BLaER1 (cell line): Measurements from ENCODE around the gene PAGE2.
"Not testable (repeated sequence)": the region's sequence is repeated elsewhere in the genome, so short reads cannot be mapped to it uniquely, and the experiment has no call there.

Source experiments
- H3K27ac ChIP-seq: shearing (Covaris generic); formaldehyde crosslinking; 2 replicates; pipeline ENCODE4 v1.8.1; 2022
- H3K27me3 ChIP-seq: shearing (Covaris generic); formaldehyde crosslinking; 2 replicates; pipeline ENCODE4 v1.8.1; 2022
- H3K36me3 ChIP-seq: shearing (Covaris generic); formaldehyde crosslinking; 2 replicates; pipeline ENCODE4 v1.8.1; 2022
- H3K4me1 ChIP-seq: shearing (Covaris generic); formaldehyde crosslinking; 2 replicates; pipeline ENCODE4 v1.8.1; 2022
- H3K4me2 ChIP-seq: shearing (Covaris generic); formaldehyde crosslinking; 2 replicates; pipeline ENCODE4 v1.8.1; 2022
- H3K4me3 ChIP-seq: shearing (Covaris generic); formaldehyde crosslinking; 2 replicates; pipeline ENCODE4 v1.8.1; 2022
- H3K9ac ChIP-seq: shearing (Covaris generic); formaldehyde crosslinking; 2 replicates; pipeline ENCODE4 v1.8.1; 2022
- H3K9me3 ChIP-seq: shearing (Covaris generic); formaldehyde crosslinking; 2 replicates; pipeline ENCODE4 v1.8.1; 2022
- H4K20me1 ChIP-seq: shearing (Covaris generic); formaldehyde crosslinking; 2 replicates; pipeline ENCODE4 v1.8.1; 2022
- Cebpa-rat ChIP-seq: shearing (Covaris generic); IDR thresholded peaks from 2 replicates; pipeline ENCODE4 v1.8.1; 2022

PAGE2 gene, protein sequence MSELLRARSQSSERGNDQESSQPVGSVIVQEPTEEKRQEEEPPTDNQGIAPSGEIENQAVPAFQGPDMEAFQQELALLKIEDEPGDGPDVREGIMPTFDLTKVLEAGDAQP

DNA sequence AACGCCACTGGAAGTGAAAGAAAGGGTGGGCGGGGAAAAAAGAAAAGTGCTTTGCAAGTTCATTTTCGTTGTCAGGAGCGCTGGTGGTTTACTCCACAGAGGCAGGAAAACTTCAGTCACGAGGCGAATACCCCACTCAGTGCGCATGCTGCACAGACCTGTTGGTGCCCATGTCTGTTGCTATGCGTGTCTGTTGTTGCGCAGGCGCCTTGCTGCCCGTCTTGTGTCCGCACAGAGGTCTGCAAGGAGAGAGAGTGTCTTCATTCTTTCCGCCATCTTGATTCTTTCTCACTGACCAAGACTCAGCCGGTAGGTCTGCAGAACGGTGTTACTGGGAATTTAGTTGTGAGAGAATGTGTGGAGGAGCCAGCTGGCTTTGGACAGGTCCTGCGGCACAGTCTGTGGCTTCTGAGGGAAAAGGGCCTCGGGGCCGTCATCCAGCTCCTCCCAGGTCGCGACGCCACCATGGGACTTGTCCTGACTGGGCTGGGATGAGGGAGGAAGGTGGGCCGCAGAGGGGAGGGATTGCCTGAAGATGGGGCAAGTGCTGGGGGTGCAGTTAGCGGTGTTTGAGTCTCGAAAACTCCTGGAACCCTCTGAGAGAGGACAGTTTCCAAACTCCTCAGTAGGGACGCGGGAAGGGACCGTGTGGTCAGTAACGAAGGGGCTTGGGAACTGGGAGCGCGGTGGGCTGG lies at the start of gene PAGE2:
Gene PAGE2, plus strand, starts transcription at position 224 of the 695 bp plus-strand sequence. CDS start 1,003 bp downstream, outside the sequence.
- no peak for TF ChIP-seq Cebpa-rat
- Histone ChIP-seq H3K4me1 (no peaks in the 10 kb centered on the region), H3K27me3 (peaks cover 18% of the 10 kb centered on the region), H3K4me3 (no peak within 1 kb of the TSS), H3K9ac (no peak within 1 kb of the TSS), H3K27ac (no peak within 1 kb of the TSS), H3K9me3 (peaks cover 21% of the 10 kb centered on the region), H3K4me2 (no peak within 1 kb of the TSS), H3K36me3 (no peaks in the 10 kb centered on the region), H4K20me1 (no peaks in the 10 kb centered on the region)

DNA sequence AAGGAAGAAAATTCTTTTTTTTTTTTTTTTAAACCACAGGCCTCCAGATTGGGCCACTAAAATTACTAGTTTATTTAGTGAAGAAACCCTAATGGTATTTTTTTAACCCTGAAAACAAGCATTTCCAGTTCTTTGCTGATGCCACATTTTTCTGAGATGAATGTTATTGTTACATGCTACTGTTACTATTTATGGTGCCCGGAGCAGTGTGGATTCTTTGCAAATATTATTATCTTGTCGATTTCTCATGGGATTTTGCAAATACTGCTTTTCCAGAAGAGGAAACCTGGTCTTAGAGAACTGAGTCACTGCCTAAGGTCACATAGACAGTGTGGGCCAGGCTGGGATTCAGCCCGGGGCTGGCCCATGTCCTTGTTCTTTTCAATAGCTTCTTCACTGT lies 49.3 kb upstream of the PAGE2 start:
- Histone ChIP-seq H4K20me1 (no peaks in the 10 kb centered on the region), H3K4me2 (no peak overlapping the region), H3K4me1 (no peaks in the 10 kb centered on the region), H3K4me3 (no peak overlapping the region), H3K9ac (no peak overlapping the region), H3K9me3 (peaks cover 11% of the 10 kb centered on the region; the same call in 1 of the 2 replicates), H3K27me3 (0 out of 2 replicates have a peak, but pooled peaks cover 5% of the 10 kb centered on the region), H3K36me3 (no peaks in the 10 kb centered on the region), H3K27ac (no peak overlapping the region)
- TF ChIP-seq Cebpa-rat = no peak

DNA sequence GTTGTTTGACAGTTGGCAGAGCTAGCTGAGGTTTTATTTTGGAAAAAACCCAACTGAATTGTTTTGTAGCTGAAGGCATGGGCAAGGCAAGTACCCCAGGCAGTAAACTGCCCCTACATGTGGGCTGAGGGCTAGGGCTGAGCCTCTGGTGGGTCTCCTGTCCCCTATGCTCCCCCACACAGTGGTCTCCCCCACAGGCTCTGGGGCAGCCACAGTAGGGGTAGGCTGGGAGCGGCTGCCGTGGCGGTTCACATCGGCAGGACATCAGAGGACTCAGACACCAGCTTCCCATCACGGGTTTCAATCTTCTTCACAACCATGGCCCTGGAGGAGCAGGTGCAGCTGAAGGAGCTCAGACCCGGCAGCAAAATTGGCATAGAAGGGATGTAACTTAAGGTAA lies 47.3 kb upstream of the PAGE2 start:
- no peaks in the 10 kb centered on the region for H3K4me1 ChIP-seq
- no peak overlapping the region for H3K27ac ChIP-seq
- H3K9me3 ChIP-seq = peaks cover 6% of the 10 kb centered on the region; the same call in 1 of the 2 replicates
- no peaks in the 10 kb centered on the region for H4K20me1 ChIP-seq
- 0 out of 2 replicates have a peak, but pooled peaks cover 6% of the 10 kb centered on the region for H3K27me3 ChIP-seq
- no peak overlapping the region for H3K4me2 ChIP-seq
- no peak overlapping the region for H3K9ac ChIP-seq
- no peak for TF ChIP-seq Cebpa-rat
- no peaks in the 10 kb centered on the region for H3K36me3 ChIP-seq
- H3K4me3 ChIP-seq = no peak overlapping the region

DNA sequence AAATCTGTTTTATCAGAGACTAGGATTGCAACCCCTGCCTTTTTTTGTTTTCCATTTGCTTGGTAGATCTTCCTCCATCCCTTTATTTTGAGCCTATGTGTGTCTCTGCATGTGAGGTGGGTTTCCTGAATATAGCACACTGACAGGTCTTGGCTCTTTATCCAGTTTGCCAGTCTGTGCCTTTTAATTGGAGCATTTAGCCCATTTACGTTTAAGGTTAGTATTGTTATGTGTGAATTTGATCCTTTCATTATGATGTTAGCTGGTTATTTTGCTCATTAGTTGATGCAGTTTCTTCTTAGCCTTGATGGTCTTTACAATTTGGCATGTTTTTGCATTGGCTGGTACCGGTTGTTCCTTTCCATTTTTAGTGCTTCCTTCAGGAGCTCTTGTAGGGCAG lies 38.2 kb upstream of the PAGE2 start:
- not testable (repeated sequence) for H3K9ac ChIP-seq, H4K20me1 ChIP-seq, H3K4me3 ChIP-seq, H3K4me1 ChIP-seq, H3K27ac ChIP-seq, H3K36me3 ChIP-seq, H3K4me2 ChIP-seq, H3K27me3 ChIP-seq
- H3K9me3 ChIP-seq = peaks cover 20% of the 10 kb centered on the region

DNA sequence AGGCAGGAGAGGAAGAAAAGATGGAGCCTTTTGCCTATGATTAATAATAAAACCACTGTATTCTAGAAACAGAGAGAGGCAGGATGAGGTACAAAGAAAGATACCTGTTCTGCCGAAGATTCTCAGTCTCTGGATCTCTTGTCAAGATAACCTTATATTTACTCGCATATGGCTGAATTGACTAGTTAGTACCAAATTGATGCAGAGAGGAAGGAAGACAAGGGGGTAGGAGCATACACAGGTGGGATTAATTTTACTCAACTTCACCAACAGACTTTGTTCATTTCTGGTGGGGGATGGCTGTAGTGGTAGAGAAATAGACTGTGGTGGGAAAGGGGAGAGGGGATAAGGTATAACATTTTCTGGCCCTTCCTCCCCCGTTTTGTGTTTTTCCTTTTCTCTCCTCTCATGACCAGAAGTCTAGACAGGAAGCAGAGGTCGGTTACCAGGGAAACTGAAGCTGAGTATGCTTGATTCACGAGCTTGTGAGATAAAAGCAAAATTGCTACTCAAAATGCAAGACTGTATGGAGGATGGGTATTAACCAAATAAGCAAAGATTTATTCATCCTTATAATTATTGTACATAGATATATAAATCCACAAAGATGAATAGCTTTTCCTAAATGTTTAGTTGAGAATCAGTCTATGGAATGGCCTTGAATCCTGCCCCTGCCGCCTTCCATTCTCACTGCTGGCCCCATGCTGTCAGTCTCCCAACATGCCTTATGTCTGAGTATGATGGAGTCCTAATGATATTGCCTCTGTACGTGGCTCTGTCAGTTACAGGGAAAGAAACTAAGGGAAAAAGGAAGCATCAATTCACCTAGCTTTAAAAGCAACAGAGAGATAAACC lies 31.8 kb upstream of the PAGE2 start:
- Histone ChIP-seq H3K27ac (no peak overlapping the region), H3K4me3 (no peak overlapping the region), H3K9me3 (peaks cover 7% of the 10 kb centered on the region), H3K4me2 (0 out of 2 replicates have a peak overlapping the region, but pooled peaks have one; percentile 4), H3K27me3 (peaks cover 40% of the 10 kb centered on the region), H3K9ac (no peak overlapping the region), H4K20me1 (no peaks in the 10 kb centered on the region), H3K4me1 (peaks cover 11% of the 10 kb centered on the region), H3K36me3 (no peaks in the 10 kb centered on the region)
- TF ChIP-seq Cebpa-rat = no peak

DNA sequence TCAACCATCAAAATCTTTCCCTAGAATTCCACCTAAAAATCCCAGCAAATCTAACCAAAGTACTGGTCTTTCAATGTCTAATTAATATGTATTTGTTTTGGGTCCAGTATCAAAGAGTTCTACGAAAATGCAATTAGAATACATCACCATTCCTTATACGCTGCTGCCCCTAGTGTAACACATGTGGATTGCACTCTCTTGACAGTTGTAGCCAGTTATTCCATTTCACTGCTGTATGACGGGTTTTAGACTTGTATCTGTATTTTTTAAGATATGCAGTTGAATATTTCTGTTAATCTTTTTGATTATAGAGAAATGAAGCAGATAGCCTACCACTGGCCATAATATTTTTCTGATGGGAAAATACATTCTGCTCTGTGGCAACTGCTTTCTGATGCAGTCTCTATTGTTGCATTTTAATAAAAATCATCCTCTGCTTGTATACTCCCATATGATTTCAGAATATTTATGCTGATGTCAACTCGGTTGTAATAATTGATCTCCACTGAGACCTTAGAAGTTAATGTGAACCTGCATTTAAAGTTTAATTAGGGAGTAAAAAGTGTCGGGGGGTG lies 31.1 kb upstream of the PAGE2 start:
- Histone ChIP-seq H3K4me3 (no peak overlapping the region), H3K9me3 (peaks cover under 1% of the 10 kb centered on the region), H3K4me2 (0 out of 2 replicates have a peak overlapping the region, but pooled peaks have one; percentile 4), H3K4me1 (peaks cover 11% of the 10 kb centered on the region), H4K20me1 (no peaks in the 10 kb centered on the region), H3K9ac (no peak overlapping the region), H3K27me3 (peaks cover 48% of the 10 kb centered on the region), H3K27ac (no peak overlapping the region), H3K36me3 (no peaks in the 10 kb centered on the region)
- TF ChIP-seq Cebpa-rat = no peak

DNA sequence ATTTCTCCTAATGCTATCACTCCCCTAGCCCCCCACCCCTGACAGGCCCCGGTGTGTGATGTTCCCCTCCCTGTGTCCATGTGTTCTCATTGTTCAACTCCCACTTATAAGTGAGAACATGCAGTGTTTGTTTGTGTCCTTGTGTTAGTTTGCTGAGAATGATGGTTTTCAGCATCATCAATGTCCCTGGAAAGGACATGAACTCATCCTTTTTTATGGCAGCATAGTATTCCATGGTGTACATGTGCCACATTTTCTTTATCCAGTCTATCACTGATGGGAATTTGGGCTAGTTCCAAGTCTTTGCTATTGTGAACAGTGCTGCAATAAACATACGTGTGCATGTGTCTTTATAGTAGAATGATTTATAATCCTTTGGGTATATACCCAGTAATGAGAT lies 21.6 kb upstream of the PAGE2 start:
- H3K27ac ChIP-seq, H3K4me2 ChIP-seq, H3K9me3 ChIP-seq, H4K20me1 ChIP-seq, H3K4me1 ChIP-seq, H3K9ac ChIP-seq, H3K4me3 ChIP-seq, H3K36me3 ChIP-seq: not testable (repeated sequence)
- H3K27me3 ChIP-seq = peaks cover 35% of the 10 kb centered on the region

DNA sequence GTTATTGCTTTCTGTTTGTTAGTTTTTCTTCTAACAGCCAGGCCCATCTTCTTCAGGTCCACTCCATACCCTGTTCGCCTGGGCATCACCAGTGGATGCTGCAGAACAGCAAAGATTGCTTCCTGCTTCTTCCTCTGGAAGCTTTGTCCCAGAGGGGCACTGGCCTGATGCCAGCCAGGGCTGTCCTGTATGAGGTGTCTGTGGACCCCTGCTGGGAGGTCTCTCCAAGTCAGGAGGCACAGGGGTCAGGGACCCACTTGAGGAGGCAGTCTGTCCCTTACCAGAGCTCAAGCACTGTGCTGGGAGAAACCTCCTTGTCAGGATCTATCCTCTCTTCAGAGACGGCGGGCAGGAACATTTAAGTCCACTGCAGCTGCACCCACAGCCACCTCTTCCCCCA lies 16.5 kb upstream of the PAGE2 start:
- peaks cover 45% of the 10 kb centered on the region for H3K27me3 ChIP-seq
- no peak overlapping the region for H3K9ac ChIP-seq
- no peak overlapping the region for H3K4me3 ChIP-seq
- no peaks in the 10 kb centered on the region for H4K20me1 ChIP-seq
- H3K36me3 ChIP-seq = no peaks in the 10 kb centered on the region
- no peaks in the 10 kb centered on the region for H3K4me1 ChIP-seq
- H3K4me2 ChIP-seq = no peak overlapping the region
- no peak overlapping the region for H3K27ac ChIP-seq
- no peak for TF ChIP-seq Cebpa-rat
- H3K9me3 ChIP-seq = peaks cover 10% of the 10 kb centered on the region

DNA sequence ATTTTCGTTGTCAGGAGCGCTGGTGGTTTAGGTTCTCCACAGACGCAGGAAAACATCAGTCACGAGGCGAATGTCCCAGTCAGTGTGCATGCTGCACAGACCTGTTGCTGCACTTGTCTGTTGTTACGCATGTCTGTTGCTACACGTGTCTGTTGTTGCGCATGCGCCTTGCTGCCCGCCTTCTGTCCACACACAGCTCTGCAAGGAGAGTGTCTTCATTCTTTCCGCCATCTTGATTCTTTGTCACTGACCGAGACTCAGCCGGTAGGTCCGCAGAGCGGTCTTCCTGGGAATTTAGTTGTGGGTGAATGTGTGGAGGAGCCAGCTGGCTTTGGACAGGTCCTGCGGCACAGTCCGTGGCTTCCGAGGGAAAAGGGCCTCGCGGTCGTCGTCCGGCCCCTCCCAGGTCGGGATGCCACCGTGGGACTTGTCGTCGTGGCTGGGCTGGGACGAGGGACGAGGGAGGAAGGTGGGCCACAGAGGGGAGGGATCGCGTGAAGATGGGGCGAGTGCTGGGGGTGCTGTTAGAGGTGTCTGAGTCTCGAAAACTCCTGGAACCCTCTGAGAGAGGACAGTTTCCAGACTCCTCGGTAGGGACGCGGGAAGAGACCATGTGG lies 13.9 kb upstream of the PAGE2 start, which contains the start of gene PAGE2B:
Gene PAGE2B, plus strand, starts transcription at position 180 of the 617 bp plus-strand sequence. CDS start 1,012 bp downstream, outside the sequence.
- H3K36me3 ChIP-seq = no peaks in the 10 kb centered on the region
- no peak within 1 kb of the TSS for H3K4me3 ChIP-seq
- H4K20me1 ChIP-seq = no peaks in the 10 kb centered on the region
- H3K9me3 ChIP-seq = peaks cover 10% of the 10 kb centered on the region
- no peak within 1 kb of the TSS for H3K27ac ChIP-seq
- peaks cover 40% of the 10 kb centered on the region for H3K27me3 ChIP-seq
- no peak within 1 kb of the TSS for H3K9ac ChIP-seq
- H3K4me1 ChIP-seq = no peaks in the 10 kb centered on the region
- no peak within 1 kb of the TSS for H3K4me2 ChIP-seq
- TF ChIP-seq Cebpa-rat = no peak
